Right cardiac atrium (tissue), 5 donors: ENCODE data around the gene DDX1. TPM values are rescaled to one million over a fixed set of nuclear protein-coding genes. Genes with fewer than 3 reads are reported as not detected.
A peak's percentile ranks its signal among the peaks of the same experiment; 100 is the strongest.

Source experiments
- ATAC-seq, 2 donors: fragments of 200-7000 bp; cut with Tn5 transposase; one replicate each; pipeline versions ENCODE4 v1.8.0 to v1.9.1; 2020; ENCODE audit warnings: moderate library complexity in 2 of 2, mild to moderate bottlenecking in 1 of 2
- DNase-seq, 3 donors: peaks; one replicate each; pipeline ENCODE4 v3.0.0-alpha.2; 2020
- H3K27ac ChIP-seq: one replicate; pipeline ENCODE4 v1.5.1; 2013; ENCODE audit warnings: mild to moderate bottlenecking, low read length, control low read depth, moderate library complexity
- H3K27me3 ChIP-seq: one replicate; pipeline ENCODE4 v1.6.1; 2013; ENCODE audit not compliant: control insufficient read depth, insufficient read depth
- H3K4me1 ChIP-seq: one replicate; pipeline ENCODE4 v1.6.1; 2013; ENCODE audit warnings: low read length; ENCODE audit not compliant: control insufficient read depth, insufficient read depth
- H3K4me3 ChIP-seq: one replicate; pipeline ENCODE4 v1.5.1; 2013; ENCODE audit warnings: low read length, control low read depth
- H3K9me3 ChIP-seq: one replicate; pipeline ENCODE4 v1.6.1; 2013; ENCODE audit warnings: low read length; ENCODE audit not compliant: control insufficient read depth
- WGBS: extraction: QIAGEN DNeasy Blood & Tissue Kit; methylation state at CpG from one replicate; pipeline ENCODE4 v1.1.7; 2013; 5-methylcytosine and 5-hydroxymethylcytosine counted together
- intact Hi-C, 4 donors: fragments of 100-400 bp; cut with DNase I; formaldehyde crosslinking; loops; one replicate each; pipeline versions ENCODE4 v1.11.0 to v1.14.0; 2022 to 2023
- polyA plus RNA-seq: library from polyadenylated mRNA; stranded (reverse); fragments of 200-250 nt; gene quantifications from one replicate; pipeline ENCODE4 v1.2.3, GENCODE V29; 2013
- total RNA-seq, 4 donors: library from RNA; stranded (reverse); fragmentation: NEBNext Ultra II Directional; extraction: Animal tissue kit (Norgen Biotek cat#: 25700); gene quantifications; one replicate each; pipeline ENCODE4 v1.2.1, GENCODE V29; 2021
- donor health status: healthy with polysubstance abuse.
- donor health status: DM: no; HTN: yes; CAD: no.
- donor health status: DM: no; HTN: no; CAD: no.
- donor health status: DM: no; HTN: yes; CAD: no; lungs with severe emphysema.
- donor health status: DM: yes; HTN: yes; CAD: no.

Gene DDX1
- total and polyA plus RNA-seq, 5 donors: 109 to 136 (median 116) TPM

DNA sequence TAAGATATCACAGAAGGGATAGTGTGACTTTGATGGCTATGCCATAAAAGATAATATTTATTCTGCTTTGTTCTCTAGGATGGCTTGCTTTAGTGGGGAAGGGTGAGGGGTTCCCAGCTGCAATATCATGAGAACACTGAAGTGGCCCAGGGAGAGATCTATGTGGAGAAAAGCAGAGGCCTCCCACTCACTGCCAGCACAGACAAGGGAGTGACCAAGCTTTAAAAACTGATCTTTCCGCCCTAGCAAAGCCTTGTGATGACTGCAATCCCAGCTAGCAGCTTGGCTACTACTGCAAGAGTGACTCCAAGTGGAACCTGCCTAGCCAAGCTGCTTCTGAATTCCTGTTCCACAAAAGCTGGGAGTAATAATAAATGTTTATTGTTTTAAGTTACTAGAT is 7.8 kb upstream of the DDX1 start:
- WGBS: 74% methylated on average over 1 of the region's 1 CpG
- ATAC-seq: no peak
- intact Hi-C loops: no loop called here
- Histone ChIP-seq H3K4me1 (no peaks in the 10 kb centered on the region), H3K27ac (no peak overlapping the region), H3K4me3 (no peak overlapping the region), H3K27me3 (no peaks in the 10 kb centered on the region), H3K9me3 (no peaks in the 10 kb centered on the region)
- no peak for DNase-seq

DNA sequence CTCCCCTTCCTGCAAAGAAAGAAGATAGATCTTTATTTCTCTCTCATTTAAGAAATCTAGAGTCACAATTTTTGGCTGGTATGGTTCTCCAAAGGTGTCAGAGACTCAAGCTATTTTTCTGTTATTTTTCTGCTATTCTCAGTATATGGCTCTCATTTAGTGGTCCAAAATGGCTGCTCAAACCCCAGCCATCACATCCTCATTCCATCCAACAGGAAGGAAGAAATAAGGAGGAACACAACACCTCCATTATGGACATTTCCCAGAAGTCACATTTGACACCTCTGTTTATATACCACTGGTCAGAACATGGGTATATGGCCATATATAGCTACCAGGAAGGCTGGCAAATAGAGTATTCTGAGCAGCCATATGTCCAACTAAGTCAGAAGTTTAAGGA is 7.4 kb upstream of the DDX1 start:
- Histone ChIP-seq H3K4me3 (no peak overlapping the region), H3K27ac (no peak overlapping the region), H3K27me3 (no peaks in the 10 kb centered on the region), H3K9me3 (no peaks in the 10 kb centered on the region), H3K4me1 (no peaks in the 10 kb centered on the region)
- DNase-seq: no peak
- no peak for ATAC-seq
- intact Hi-C loops: no loop called here

DNA sequence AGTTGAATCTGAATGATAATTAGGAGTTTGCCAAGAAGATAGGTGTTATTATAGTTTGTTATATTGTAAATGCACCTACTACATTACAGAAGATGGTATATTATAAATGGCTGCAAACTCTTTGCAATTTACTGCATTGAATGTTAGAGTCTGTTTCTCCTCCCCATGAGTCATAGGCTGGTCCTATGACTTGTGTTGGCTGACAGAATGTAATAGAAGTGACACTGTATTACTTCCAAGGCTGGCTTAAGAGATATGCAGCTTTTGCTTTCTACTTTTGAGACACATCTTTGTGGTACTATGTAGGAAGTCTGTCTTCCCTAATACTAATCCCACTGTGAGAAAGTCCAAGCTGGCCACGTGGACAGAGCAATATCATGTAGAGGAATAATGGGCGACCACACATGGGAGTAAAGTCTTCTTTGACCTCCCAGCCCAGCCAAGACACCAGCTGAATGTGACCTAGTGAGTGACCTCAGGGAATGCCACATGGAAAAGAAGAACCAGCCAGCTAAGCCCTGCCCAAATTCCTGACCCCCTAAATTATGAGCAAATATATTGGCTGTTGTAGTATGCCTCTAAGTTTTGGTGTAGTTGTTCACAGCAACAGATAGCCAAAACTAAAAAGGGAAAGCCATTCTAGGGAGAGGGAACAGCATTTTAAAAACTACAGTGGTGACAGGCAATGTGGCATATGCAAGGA is 6.8 kb upstream of the DDX1 start:
- ATAC-seq (no peak), DNase-seq (no peak)
- Histone ChIP-seq H3K27ac (no peak overlapping the region), H3K4me3 (no peak overlapping the region), H3K9me3 (no peaks in the 10 kb centered on the region), H3K27me3 (no peaks in the 10 kb centered on the region), H3K4me1 (no peaks in the 10 kb centered on the region)
- WGBS: 75% methylated on average over 2 of the region's 2 CpGs
- intact Hi-C loops: no loop called here

GRCh38 chr2:15588329-15588919 is 3.2 kb upstream of the DDX1 start:
- DNase-seq (peak; percentile 28 to 59 (median 56)), ATAC-seq (no peak)
- Histone ChIP-seq H3K27ac (no peak overlapping the region), H3K4me3 (no peak overlapping the region), H3K27me3 (no peaks in the 10 kb centered on the region), H3K9me3 (no peaks in the 10 kb centered on the region), H3K4me1 (no peaks in the 10 kb centered on the region)
- 37% methylated on average over 4 of the region's 4 CpGs for WGBS
- intact Hi-C loops: no loop called here

GRCh38 chr2:15591373-15591691 is 336 bp upstream of the DDX1 start:
- Histone ChIP-seq H3K4me3 (peak overlapping the region; percentile 64), H3K4me1 (no peaks in the 10 kb centered on the region), H3K9me3 (no peaks in the 10 kb centered on the region), H3K27ac (peak overlapping the region; percentile 72), H3K27me3 (no peaks in the 10 kb centered on the region)
- DNase-seq: no peak
- intact Hi-C loops: no loop called here
- no peak for ATAC-seq
- WGBS: 17% methylated on average over 7 of the region's 7 CpGs

DNA sequence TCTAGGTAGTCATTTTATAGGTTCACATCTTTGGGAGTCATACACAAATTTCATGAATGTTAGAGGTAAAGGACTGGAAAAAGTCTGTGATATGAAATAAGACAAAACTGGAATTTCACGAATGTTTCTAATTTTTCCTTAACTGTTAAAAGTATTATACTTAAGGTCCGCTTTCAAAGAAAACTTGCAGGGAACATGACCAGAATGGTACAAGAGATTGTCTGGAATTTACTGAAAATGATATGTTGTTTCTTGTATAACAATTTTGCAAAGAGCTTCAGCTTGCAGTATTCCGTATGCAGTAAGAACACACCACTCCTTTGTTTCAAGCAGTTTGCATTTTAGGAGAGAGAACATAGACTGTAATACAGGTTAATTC is 1.6 kb downstream of the DDX1 start:
- H3K27ac ChIP-seq: no peak overlapping the region
- intact Hi-C loops: no loop called here
- no peak overlapping the region for H3K4me3 ChIP-seq
- H3K27me3 ChIP-seq: no peaks in the 10 kb centered on the region
- H3K9me3 ChIP-seq: no peaks in the 10 kb centered on the region
- H3K4me1 ChIP-seq: no peaks in the 10 kb centered on the region
- DNase-seq: no peak
- no peak for ATAC-seq
- whole genome bisulfite sequencing: 83% methylated on average over 3 of the region's 3 CpGs

GRCh38 chr2:15594291-15595256 is 2.9 kb downstream of the DDX1 start:
- no peak overlapping the region for H3K27ac ChIP-seq
- H3K9me3 ChIP-seq: no peaks in the 10 kb centered on the region
- intact Hi-C loops: no loop called here
- H3K4me1 ChIP-seq: no peaks in the 10 kb centered on the region
- DNase-seq (no peak), ATAC-seq (no peak)
- 55% methylated on average over 5 of the region's 5 CpGs for WGBS
- H3K27me3 ChIP-seq: no peaks in the 10 kb centered on the region
- H3K4me3 ChIP-seq: no peak overlapping the region

DNA sequence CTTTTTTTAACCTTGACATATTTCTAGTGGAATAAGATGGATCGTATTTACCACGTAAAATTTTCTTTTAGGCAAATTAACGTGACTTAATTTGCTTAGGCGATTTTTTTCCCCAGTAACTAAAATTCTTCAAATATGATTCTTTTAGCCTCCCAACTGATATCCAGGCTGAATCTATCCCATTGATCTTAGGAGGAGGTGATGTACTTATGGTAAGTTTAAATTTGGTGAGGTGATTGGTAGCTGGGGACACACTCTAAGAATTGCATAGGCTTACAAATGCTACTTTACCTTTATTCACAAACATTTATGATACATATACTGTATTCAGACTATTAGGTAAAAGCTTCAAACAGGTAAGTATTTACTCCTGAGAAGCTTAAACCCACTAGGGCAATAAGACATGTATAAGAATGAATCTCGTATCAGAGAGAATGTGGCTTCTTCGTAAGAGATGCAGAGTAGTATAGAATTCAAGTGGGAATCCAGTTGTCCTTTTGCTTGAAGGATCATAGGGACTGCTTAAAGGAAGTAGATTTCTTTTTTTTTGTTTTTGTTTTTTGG is 3.8 kb downstream of the DDX1 start:
- no peaks in the 10 kb centered on the region for H3K9me3 ChIP-seq
- DNase-seq (no peak), ATAC-seq (no peak)
- H3K27me3 ChIP-seq: no peaks in the 10 kb centered on the region
- H3K4me3 ChIP-seq: no peak overlapping the region
- WGBS: 95% methylated on average over 6 of the region's 6 CpGs
- H3K27ac ChIP-seq: no peak overlapping the region
- intact Hi-C loops: no loop called here
- H3K4me1 ChIP-seq: no peaks in the 10 kb centered on the region

DNA sequence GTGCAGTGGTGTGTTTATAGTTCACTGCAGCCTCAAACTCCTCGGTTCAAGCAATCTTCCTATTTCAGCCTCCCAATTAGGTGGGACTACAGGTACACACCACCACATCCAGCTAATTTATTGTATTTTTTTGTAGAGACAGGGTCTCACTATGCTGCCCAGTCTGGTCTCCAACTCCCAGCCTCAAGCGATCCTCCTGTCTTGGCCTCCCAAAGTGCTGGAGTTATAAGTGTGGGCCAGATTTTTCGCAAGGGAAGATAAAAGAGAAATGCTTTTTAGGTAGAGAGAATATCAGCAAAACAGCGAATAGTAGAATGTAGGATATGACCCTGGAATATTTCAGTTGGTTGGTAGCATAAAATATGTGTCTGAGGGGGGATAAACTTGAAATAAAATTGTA is 4.3 kb downstream of the DDX1 start:
- Histone ChIP-seq H3K27me3 (no peaks in the 10 kb centered on the region), H3K9me3 (no peaks in the 10 kb centered on the region), H3K4me1 (no peaks in the 10 kb centered on the region), H3K4me3 (no peak overlapping the region), H3K27ac (no peak overlapping the region)
- 96% methylated on average over 4 of the region's 4 CpGs for WGBS
- intact Hi-C loops: no loop called here
- ATAC-seq (no peak), DNase-seq (no peak)

GRCh38 chr2:15596350-15596749 is 4.7 kb downstream of the DDX1 start:
- DNase-seq: no peak
- Histone ChIP-seq H3K9me3 (no peaks in the 10 kb centered on the region), H3K4me3 (no peak overlapping the region), H3K27ac (no peak overlapping the region), H3K4me1 (no peaks in the 10 kb centered on the region), H3K27me3 (no peaks in the 10 kb centered on the region)
- no peak for ATAC-seq
- WGBS: 89% methylated on average over 2 of the region's 2 CpGs
- intact Hi-C loops: no loop called here

- intact Hi-C loops: no loop called here
- no peak for ATAC-seq
These were observed 5.3 kb downstream of the DDX1 start for GRCh38 chr2:15596968-15597367.

More at GRCh38 chr2:15596968-15597367, 5.3 kb downstream of the DDX1 start:
- no peak overlapping the region for H3K4me3 ChIP-seq
- 89% methylated on average over 4 of the region's 4 CpGs for WGBS
- no peaks in the 10 kb centered on the region for H3K9me3 ChIP-seq
- DNase-seq: no peak
- H3K27me3 ChIP-seq: no peaks in the 10 kb centered on the region
- H3K4me1 ChIP-seq: no peaks in the 10 kb centered on the region
- H3K27ac ChIP-seq: no peak overlapping the region
